Pons (tissue), 1 donor: Measurements from ENCODE around the gene CROCC.
"Not testable (repeated sequence)": the region's sequence is repeated elsewhere in the genome, so short reads cannot be mapped to it uniquely, and the experiment has no call there.

Experiments used
- DNase-seq: peaks from one replicate; pipeline ENCODE4 v3.0.0-alpha.2; 2016; ENCODE audit warnings: low spot score

The CROCC gene

GRCh38 chr1:16921391-16922185, at the start of gene CROCC:
CROCC (plus strand) TSS chr1:16921931; CDS start chr1:16922019, 88 bp downstream.
- DNase-seq: no peak

GRCh38 chr1:16872152-16873075, 49.3 kb upstream of the CROCC start:
- DNase-seq: peak; percentile 82

GRCh38 chr1:16873076-16873879, 48.5 kb upstream of the CROCC start:
- DNase-seq: not testable (repeated sequence)

GRCh38 chr1:16874968-16875765, 46.6 kb upstream of the CROCC start:
- not testable (repeated sequence) for DNase-seq

GRCh38 chr1:16881742-16882141, 40.0 kb upstream of the CROCC start:
- DNase-seq: not testable (repeated sequence)

- DNase-seq: peak; percentile 1
Measured at GRCh38 chr1:16882986-16883385, 38.7 kb upstream of the CROCC start.

- not testable (repeated sequence) for DNase-seq
Measured at GRCh38 chr1:16884487-16884886, 37.2 kb upstream of the CROCC start.

GRCh38 chr1:16886860-16887605, 34.7 kb upstream of the CROCC start:
- peak; percentile 1 for DNase-seq

GRCh38 chr1:16888860-16889816, 32.6 kb upstream of the CROCC start:
- peak; percentile 95 for DNase-seq

GRCh38 chr1:16890539-16891021, 31.2 kb upstream of the CROCC start:
- DNase-seq: peak; percentile 14

GRCh38 chr1:16891057-16891456, 30.7 kb upstream of the CROCC start:
- peak; percentile 8 for DNase-seq

- peak; percentile 1 for DNase-seq
Measured at GRCh38 chr1:16892978-16893525, 28.7 kb upstream of the CROCC start.

GRCh38 chr1:16893796-16894195, 27.9 kb upstream of the CROCC start:
- DNase-seq: not testable (repeated sequence)

GRCh38 chr1:16894338-16894737, 27.4 kb upstream of the CROCC start:
- DNase-seq: not testable (repeated sequence)

- not testable (repeated sequence) for DNase-seq
Measured at GRCh38 chr1:16895233-16895597, 26.5 kb upstream of the CROCC start.

- DNase-seq: peak; percentile 99
Measured at GRCh38 chr1:16895598-16896315, 26.0 kb upstream of the CROCC start, which contains the start of gene RNU1-2. RNU1-2 (plus strand) TSS chr1:16895980.

- peak; percentile 70 for DNase-seq
Measured at GRCh38 chr1:16896316-16897055, 25.2 kb upstream of the CROCC start.
